Peyer's patch (tissue), 4 donors: ENCODE data around the gene WDR35.

Source experiments
- CTCF ChIP-seq, 6 experiments: fragments of 450-650 bp in 4 of 6; fragments of 200-600 bp in 2 of 6; sonication (generic) in 1 of 6; IDR thresholded peaks; one replicate each; pipeline ENCODE4 v1.5.1; 2017 to 2019; ENCODE audit warnings: antibody characterized with exemption in 6 of 6, mild to moderate bottlenecking in 3 of 6, moderate library complexity in 1 of 6
- POLR2A ChIP-seq, 2 donors: fragments of 450-650 bp; IDR thresholded peaks; one replicate each; pipeline ENCODE4 v1.5.1; 2017; ENCODE audit warnings: antibody characterized with exemption in 2 of 2, mild to moderate bottlenecking in 2 of 2, moderate library complexity in 2 of 2

- TF ChIP-seq CTCF (IDR thresholded peaks at IDR 0.05) (no peak), POLR2A (IDR thresholded peaks at IDR 0.05) (no peak)
These were observed 16.4 kb downstream of the WDR35 start for GRCh38 chr2:19973466-19973865.
